ENCODE measurements around the gene CYBRD1.

- TF ChIP-seq CTCF (IDR thresholded peaks at IDR 0.05) (no peak), POLR2A (IDR thresholded peaks at IDR 0.05) (no peak), EP300 (IDR thresholded peaks at IDR 0.05; ENCODE audit: low read depth) (no peak)
These were observed 9.0 kb downstream of the CYBRD1 start for GRCh38 chr2:171531291-171531690.

All from transverse colon (tissue), 3 donors.